ENCODE measurements around the gene CDH15. TPM values are rescaled to one million over a fixed set of nuclear protein-coding genes. Genes with fewer than 3 reads are reported as not detected.
A peak's percentile ranks its signal among the peaks of the same experiment; 100 is the strongest.

CDH15 gene
- total and polyA plus RNA-seq, 2 of the 13 experiments (the other 11 are each of a cell fraction or from before 2014, with no cell fraction given): 0.74 to 2.2 TPM

GRCh38 chr16:89197633-89198416 is 26.3 kb downstream of the CDH15 start (continued):
- TF ChIP-seq, protein P1, sequence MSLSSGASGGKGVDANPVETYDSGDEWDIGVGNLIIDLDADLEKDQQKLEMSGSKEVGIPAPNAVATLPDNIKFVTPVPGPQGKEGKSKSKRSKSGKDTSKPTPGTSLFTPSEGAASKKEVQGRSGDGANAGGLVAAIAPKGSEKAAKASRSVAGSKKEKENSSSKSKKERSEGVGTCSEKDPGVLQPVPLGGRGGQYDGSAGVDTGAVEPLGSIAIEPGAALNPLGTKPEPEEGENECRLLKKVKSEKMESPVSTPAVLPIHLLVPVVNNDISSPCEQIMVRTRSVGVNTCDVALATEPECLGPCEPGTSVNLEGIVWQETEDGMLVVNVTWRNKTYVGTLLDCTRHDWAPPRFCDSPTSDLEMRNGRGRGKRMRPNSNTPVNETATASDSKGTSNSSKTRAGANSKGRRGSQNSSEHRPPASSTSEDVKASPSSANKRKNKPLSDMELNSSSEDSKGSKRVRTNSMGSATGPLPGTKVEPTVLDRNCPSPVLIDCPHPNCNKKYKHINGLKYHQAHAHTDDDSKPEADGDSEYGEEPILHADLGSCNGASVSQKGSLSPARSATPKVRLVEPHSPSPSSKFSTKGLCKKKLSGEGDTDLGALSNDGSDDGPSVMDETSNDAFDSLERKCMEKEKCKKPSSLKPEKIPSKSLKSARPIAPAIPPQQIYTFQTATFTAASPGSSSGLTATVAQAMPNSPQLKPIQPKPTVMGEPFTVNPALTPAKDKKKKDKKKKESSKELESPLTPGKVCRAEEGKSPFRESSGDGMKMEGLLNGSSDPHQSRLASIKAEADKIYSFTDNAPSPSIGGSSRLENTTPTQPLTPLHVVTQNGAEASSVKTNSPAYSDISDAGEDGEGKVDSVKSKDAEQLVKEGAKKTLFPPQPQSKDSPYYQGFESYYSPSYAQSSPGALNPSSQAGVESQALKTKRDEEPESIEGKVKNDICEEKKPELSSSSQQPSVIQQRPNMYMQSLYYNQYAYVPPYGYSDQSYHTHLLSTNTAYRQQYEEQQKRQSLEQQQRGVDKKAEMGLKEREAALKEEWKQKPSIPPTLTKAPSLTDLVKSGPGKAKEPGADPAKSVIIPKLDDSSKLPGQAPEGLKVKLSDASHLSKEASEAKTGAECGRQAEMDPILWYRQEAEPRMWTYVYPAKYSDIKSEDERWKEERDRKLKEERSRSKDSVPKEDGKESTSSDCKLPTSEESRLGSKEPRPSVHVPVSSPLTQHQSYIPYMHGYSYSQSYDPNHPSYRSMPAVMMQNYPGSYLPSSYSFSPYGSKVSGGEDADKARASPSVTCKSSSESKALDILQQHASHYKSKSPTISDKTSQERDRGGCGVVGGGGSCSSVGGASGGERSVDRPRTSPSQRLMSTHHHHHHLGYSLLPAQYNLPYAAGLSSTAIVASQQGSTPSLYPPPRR (CRISPR knock-in tag; IDR thresholded peaks at IDR 0.05; ENCODE audit: borderline replicate concordance): peak; percentile 95
- TF ChIP-seq ZNF362 (CRISPR knock-in tag; IDR thresholded peaks at IDR 0.05; ENCODE audit: borderline replicate concordance) (no peak; the same call in 1 of the 2 replicates), CENPT (CRISPR knock-in tag; IDR thresholded peaks at IDR 0.05; ENCODE audit: low read depth) (0 out of 2 replicates have a peak, but pooled peaks have one; percentile 33), MIER2 (CRISPR knock-in tag; IDR thresholded peaks at IDR 0.05) (peak; percentile 75; the same call in 1 of the 2 replicates), ETV6 (CRISPR knock-in tag; conservative IDR thresholded peaks at IDR 0.05) (peak; percentile 64; the same call in 1 of the 2 replicates), HBP1 (CRISPR knock-in tag; IDR thresholded peaks at IDR 0.05; ENCODE audit: low read depth) (no peak), ZNF260 (CRISPR knock-in tag; IDR thresholded peaks at IDR 0.05; ENCODE audit: borderline replicate concordance, low read depth) (no peak), ZNF382 (CRISPR knock-in tag; IDR thresholded peaks at IDR 0.05; ENCODE audit: borderline replicate concordance) (no peak), TFE3 (CRISPR knock-in tag; IDR thresholded peaks at IDR 0.05) (peak; percentile 75), ZFP90 (CRISPR knock-in tag; IDR thresholded peaks at IDR 0.05; ENCODE audit: borderline replicate concordance) (peak; percentile 80), NR0B2 (CRISPR knock-in tag; IDR thresholded peaks at IDR 0.05) (peak; percentile 77; the same call in 1 of the 2 replicates), HOXA5 (CRISPR knock-in tag; IDR thresholded peaks at IDR 0.05) (peak; percentile 74), ATM (IDR thresholded peaks at IDR 0.05; ENCODE audit: borderline replicate concordance) (no peak), THAP9 (CRISPR knock-in tag; IDR thresholded peaks at IDR 0.05; ENCODE audit: borderline replicate concordance) (peak; percentile 84), ZNF501 (CRISPR knock-in tag; IDR thresholded peaks at IDR 0.05) (peak; percentile 77)
